SK-N-SH (cell line): ENCODE measurements around the gene DYNC1LI2. TPM values are rescaled to one million over a fixed set of nuclear protein-coding genes. Genes with fewer than 3 reads are reported as not detected.
A peak's percentile ranks its signal among the peaks of the same experiment; 100 is the strongest.

Experiments used
- CTCF ChIA-PET: fragments of 300-600, 350-600 bp; formaldehyde crosslinking; extraction: SDS; loops from one replicate; lab custom pipeline; 2021; lab: Yijun Ruan, JAX
- POLR2A ChIA-PET: fragments of 350-600 bp; sonication (Branson Sonifier 250); formaldehyde crosslinking; extraction: SDS; loops from one replicate; lab custom pipeline; 2020; ENCODE audit warnings: antibody characterized with exemption, inconsistent platforms; lab: Yijun Ruan, JAX
- DNase-seq: peaks from one replicate; pipeline ENCODE4 v3.0.0; 2012
- H2AFZ ChIP-seq: fragments of 200-600 bp; sonication (generic); 2 replicates; pipeline ENCODE4 v1.8.1; 2016; ENCODE audit warnings: antibody characterized with exemption, mild to moderate bottlenecking, low read depth
- H3F3A ChIP-seq: fragments of 200-600 bp; sonication (generic); replicated peaks from 2 replicates; pipeline ENCODE3; 2016; ENCODE audit warnings: antibody characterized with exemption, mild to moderate bottlenecking; ENCODE audit not compliant: insufficient read depth
- H3K27ac ChIP-seq, 2 experiments: fragments of 200-500 bp in 1 of 2; fragments of 200-600 bp in 1 of 2; sonication (Bioruptor generic) in 1 of 2; sonication (generic), shearing (Covaris generic) in 1 of 2; 2 replicates each; pipeline versions ENCODE4 v1.5.1 to v1.6.1; 2014 to 2016; ENCODE audit warnings: low read depth in 2 of 2, inconsistent platforms in 1 of 2, low read length in 1 of 2, mild to moderate bottlenecking in 1 of 2, mixed read lengths in 1 of 2
- H3K27me3 ChIP-seq: fragments of 200-600 bp; sonication (generic), shearing (Covaris generic); 2 replicates; pipeline ENCODE4 v1.6.1; 2016; ENCODE audit warnings: mixed run types; ENCODE audit not compliant: insufficient read depth
- H3K36me3 ChIP-seq, 2 experiments: fragments of 200-500 bp in 1 of 2; fragments of 200-600 bp in 1 of 2; sonication (Bioruptor generic) in 1 of 2; sonication (generic) in 1 of 2; replicated peaks in 1 of 2; 2 replicates each; pipeline versions ENCODE3 to v1.5.1; 2014 to 2016; ENCODE audit warnings: low read length in 1 of 2, mild to moderate bottlenecking in 1 of 2; ENCODE audit not compliant: insufficient read depth in 2 of 2, control insufficient read depth in 1 of 2
- H3K4me1 ChIP-seq, 2 experiments: fragments of 200-500 bp in 1 of 2; fragments of 200-600 bp in 1 of 2; sonication (Bioruptor generic) in 1 of 2; sonication (generic), shearing (Covaris generic) in 1 of 2; 2 replicates each; pipeline versions ENCODE4 v1.5.1 to v1.6.1; 2014 to 2016; ENCODE audit warnings: low read depth in 1 of 2, low read length in 1 of 2, mixed run types in 1 of 2; ENCODE audit not compliant: insufficient read depth in 2 of 2, control insufficient read depth in 1 of 2
- H3K4me2 ChIP-seq: fragments of 200-600 bp; sonication (generic), shearing (Covaris generic); 2 replicates; pipeline ENCODE4 v1.6.1; 2017; ENCODE audit warnings: mixed run types
- H3K4me3 ChIP-seq, 2 experiments: fragments of 200-500 bp in 1 of 2; fragments of 200-600 bp in 1 of 2; sonication (Bioruptor generic) in 1 of 2; sonication (generic), shearing (Covaris generic) in 1 of 2; 2 replicates each; pipeline versions ENCODE4 v1.5.1 to v1.8.1; 2014 to 2016; ENCODE audit warnings: low read depth in 2 of 2, inconsistent platforms in 1 of 2, low read length in 1 of 2, mild to moderate bottlenecking in 1 of 2, mixed read lengths in 1 of 2, moderate library complexity in 1 of 2
- H3K79me2 ChIP-seq: fragments of 200-600 bp; sonication (generic); 2 replicates; pipeline ENCODE4 v1.8.1; 2017; ENCODE audit warnings: mild to moderate bottlenecking; ENCODE audit not compliant: insufficient read depth
- H3K9ac ChIP-seq: fragments of 200-600 bp; sonication (generic); 2 replicates; pipeline ENCODE4 v1.6.1; 2017; ENCODE audit warnings: mixed run types
- H3K9me2 ChIP-seq: fragments of 200-600 bp; sonication (generic); 2 replicates; pipeline ENCODE4 v1.6.1; 2017; ENCODE audit warnings: mixed run types
- H3K9me3 ChIP-seq: fragments of 200-600 bp; sonication (generic); 2 replicates; pipeline ENCODE4 v1.6.1; 2017; ENCODE audit warnings: mixed run types, mild to moderate bottlenecking, moderate library complexity
- H4K20me1 ChIP-seq: fragments of 200-600 bp; sonication (generic); 2 replicates; pipeline ENCODE4 v1.6.1; 2017; ENCODE audit warnings: mild to moderate bottlenecking, mixed run types; ENCODE audit not compliant: insufficient read depth
- CHD2 ChIP-seq: fragments of 150-350 bp; IDR thresholded peaks from 2 replicates; pipeline ENCODE4 v1.6.1; 2018; ENCODE audit warnings: low read length; ENCODE audit not compliant: partially characterized antibody
- CTCF ChIP-seq: fragments of 200-600 bp; sonication (generic); IDR thresholded peaks from 2 replicates; pipeline ENCODE4 v1.6.1; 2017; ENCODE audit warnings: antibody characterized with exemption, mild to moderate bottlenecking, moderate library complexity
- EP300 ChIP-seq, 2 experiments: IDR thresholded peaks; 2 replicates each; pipeline versions ENCODE4 v1.4.0 to v1.6.1; 2012; ENCODE audit warnings: borderline replicate concordance in 1 of 2, low read depth in 1 of 2, low read length in 1 of 2
- GATA2 ChIP-seq: sonication (generic); formaldehyde crosslinking; IDR thresholded peaks from 2 replicates; pipeline ENCODE4 v1.5.0; 2020; ENCODE audit warnings: mild to moderate bottlenecking, missing genetic modification reagents
- MAX ChIP-seq: IDR thresholded peaks from 2 replicates; pipeline ENCODE4 v1.4.0; 2012; ENCODE audit warnings: low read depth
- NRF1 ChIP-seq: IDR thresholded peaks from 2 replicates; pipeline ENCODE4 v1.6.1; 2012; ENCODE audit warnings: low read depth, mild to moderate bottlenecking, low read length
- POLR2AphosphoS5 ChIP-seq: IDR thresholded peaks from 2 replicates; pipeline ENCODE4 v1.6.1; 2012; ENCODE audit warnings: low read depth, low read length
- RAD21 ChIP-seq: IDR thresholded peaks from 2 replicates; pipeline ENCODE4 v1.6.1; 2012; ENCODE audit warnings: mild to moderate bottlenecking, low read length
- RCOR1 ChIP-seq: fragments of 150-350 bp; IDR thresholded peaks from 2 replicates; pipeline ENCODE4 v1.6.1; 2017; ENCODE audit warnings: antibody characterized with exemption, low read length
- REST ChIP-seq: IDR thresholded peaks from 2 replicates; pipeline ENCODE4 v1.6.1; 2012; ENCODE audit warnings: mild to moderate bottlenecking, low read depth, low read length, moderate library complexity
- SMC3 ChIP-seq: IDR thresholded peaks from 2 replicates; pipeline ENCODE4 v1.6.1; 2012; ENCODE audit warnings: low read depth, low read length, improper control_type of control experiment
- TAF1 ChIP-seq: IDR thresholded peaks from 2 replicates; pipeline ENCODE4 v1.6.1; 2012; ENCODE audit warnings: low read depth, mild to moderate bottlenecking, low read length, moderate library complexity, borderline replicate concordance
- USF2 ChIP-seq: fragments of 150-350 bp; IDR thresholded peaks from 2 replicates; pipeline ENCODE4 v1.6.1; 2017; ENCODE audit warnings: antibody characterized with exemption, low read length, low read depth, borderline replicate concordance
- YY1 ChIP-seq: IDR thresholded peaks from 2 replicates; pipeline ENCODE4 v1.4.0; 2012; ENCODE audit warnings: low read depth, mild to moderate bottlenecking
- WGBS: methylation state at CpG from one replicate; pipeline ENCODE4 v1.1.6; 2017; ENCODE audit warnings: low lambda C conversion rate; 5-methylcytosine and 5-hydroxymethylcytosine counted together
- polyA plus RNA-seq, 3 experiments: library from polyadenylated mRNA; depleted of rRNA; stranded (reverse); fragments of >200 nt; gene quantifications; 2 replicates each; pipeline ENCODE4 v1.2.3, GENCODE V29; 2012

DYNC1LI2 gene
- polyA plus RNA-seq (2012; rRNA removed), result 33.1 and 49.6 TPM in 2 replicates
- polyA plus RNA-seq (2012; cell fraction: cytosol; rRNA removed), result 24.1 and 25.2 TPM in 2 replicates
- 186 and 240 TPM in 2 replicates for polyA plus RNA-seq (2012; cell fraction: nucleus; rRNA removed)

GRCh38 chr16:66751303-66751991 is at the start of gene DYNC1LI2:
Gene DYNC1LI2, minus strand, starts transcription at chr16:66751609. Its CDS starts 18 bp downstream, at chr16:66751591.
- H2AFZ ChIP-seq, result peak within 1 kb of the TSS; percentile 85
- CTCF ChIA-PET, result interaction anchor here (0.6 to 4.0 kb wide), 35 partner anchors 11 to 942 kb away, joined by 3 to 68 read pairs (median 5); partner anchors contain the start of genes NAE1 and PDP2
- H3K4me3 ChIP-seq, result peak within 1 kb of the TSS; percentile 87 to 91
- DNase-seq, result peak; percentile 98
- peak within 1 kb of the TSS; percentile 99 for H3K9ac ChIP-seq
- WGBS, result 3% methylated on average over 11 of the region's 90 CpGs
- H3K79me2 ChIP-seq, result peaks cover 49% of the 10 kb centered on the region
- peaks cover 15 to 17% of the 10 kb centered on the region in 2 experiments; a peak in 2 of 4 replicates for H3K4me1 ChIP-seq
- peak within 1 kb of the TSS; percentile 75 to 92 for H3K27ac ChIP-seq
- TF ChIP-seq CHD2, result no peak
- TF ChIP-seq USF2, result no peak
- no peak for TF ChIP-seq RCOR1
- peak; percentile 56 for TF ChIP-seq SMC3
- TF ChIP-seq EP300 (IDR thresholded peaks at IDR 0.05; ENCODE audit: borderline replicate concordance in 1 of 2, low read depth in 1 of 2, low read length in 1 of 2), result 0 out of 4 replicates have a peak, but pooled peaks of 1 of the 2 experiments have one; percentile 6
- TF ChIP-seq CTCF, result peak; percentile 65
- peak; percentile 36; the same call in 1 of the 2 replicates for TF ChIP-seq MAX
- 0 out of 2 replicates have a peak, but pooled peaks have one; percentile 17 for TF ChIP-seq REST
- peak; percentile 65 for TF ChIP-seq NRF1
- no peak for TF ChIP-seq GATA2
- peak; percentile 40; the same call in 1 of the 2 replicates for TF ChIP-seq RAD21
- TF ChIP-seq TAF1, result peak; percentile 85
- TF ChIP-seq YY1, result peak; percentile 93
- TF ChIP-seq POLR2AphosphoS5, result peak; percentile 73
- POLR2A ChIA-PET, result interaction anchor here (0.6 to 2.5 kb wide), 9 partner anchors 9 to 121 kb away, joined by 3 to 7 read pairs (median 3); partner anchors contain the start of gene NAE1
- H3K36me3 ChIP-seq, result peaks cover 18 to 33% of the 10 kb centered on the region in 2 experiments
- H3F3A ChIP-seq, result no peaks in the 10 kb centered on the region
- H3K27me3 ChIP-seq, result no peaks in the 10 kb centered on the region
- H4K20me1 ChIP-seq, result peaks cover 36% of the 10 kb centered on the region
- H3K4me2 ChIP-seq, result peak within 1 kb of the TSS; percentile 79
- no peaks in the 10 kb centered on the region for H3K9me3 ChIP-seq
- no peaks in the 10 kb centered on the region for H3K9me2 ChIP-seq
